ENCODE results near the gene PITPNC1.

Gene PITPNC1

GRCh38 chr17:67548693-67549092 is 171.6 kb downstream of the PITPNC1 start:
- DNase-seq (ENCODE audit: low read depth) = no peak

DNA sequence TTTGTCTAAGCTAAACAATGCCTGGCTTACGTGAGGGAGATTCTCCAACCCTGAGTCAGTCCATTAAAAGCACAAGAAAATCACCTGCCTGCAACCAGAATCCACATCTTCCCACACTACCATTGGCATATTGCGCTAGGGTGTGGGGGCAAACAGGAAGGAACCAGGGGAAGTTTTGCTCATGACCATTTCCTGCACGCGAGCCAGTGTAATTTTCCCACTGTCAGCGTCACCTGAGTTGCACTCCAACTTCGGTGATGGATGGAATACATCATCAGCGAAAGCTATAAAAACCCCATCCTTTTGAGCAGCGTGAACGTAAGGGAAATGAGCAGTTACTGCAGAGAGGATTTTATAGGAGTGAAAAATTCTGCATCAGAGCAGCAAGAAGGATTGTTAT is 172.7 kb downstream of the PITPNC1 start:
- no peak for DNase-seq (ENCODE audit: low read depth)

DNA sequence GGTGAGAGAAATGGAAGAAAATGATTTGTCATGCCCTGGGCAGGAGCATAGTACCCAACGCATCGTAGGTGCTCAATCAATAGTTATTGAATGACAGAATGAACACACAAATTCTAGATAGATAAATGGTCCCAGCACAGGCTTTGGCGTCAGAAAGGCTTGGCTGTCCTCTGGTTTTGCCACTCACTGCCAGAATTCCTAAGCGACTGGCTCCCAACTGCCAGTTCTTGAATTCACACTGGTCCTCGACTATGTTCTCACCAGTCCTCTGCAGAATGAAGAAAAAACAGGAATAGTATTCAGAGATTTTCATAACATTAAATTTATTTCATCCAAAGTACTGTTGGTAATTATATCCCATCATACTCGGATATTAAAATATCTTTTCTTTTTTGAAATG is 177.6 kb downstream of the PITPNC1 start:
- DNase-seq (ENCODE audit: low read depth) = no peak

DNA sequence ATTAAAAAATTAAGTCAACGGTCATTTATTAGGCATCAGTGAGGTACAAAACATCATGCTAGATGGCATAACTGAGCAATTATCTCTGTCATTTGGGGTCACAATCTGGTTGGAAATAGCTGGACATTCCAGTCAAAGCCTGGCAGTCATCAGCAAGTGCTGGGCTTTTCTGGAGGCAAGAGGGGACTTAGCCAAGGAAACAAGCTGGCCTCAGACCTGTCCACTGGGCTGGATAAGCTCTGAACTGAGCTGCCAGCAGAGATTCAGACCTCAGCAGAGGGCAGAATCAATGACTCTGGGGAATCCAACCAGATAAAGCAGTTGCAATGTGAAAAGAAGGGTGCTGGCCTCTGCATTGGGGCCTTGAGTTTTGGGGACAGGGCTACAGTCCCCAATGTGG is 178.8 kb downstream of the PITPNC1 start:
- DNase-seq (ENCODE audit: low read depth) = no peak

GRCh38 chr17:67557052-67557845 is 180.2 kb downstream of the PITPNC1 start:
- no peak for DNase-seq (ENCODE audit: low read depth)

DNA sequence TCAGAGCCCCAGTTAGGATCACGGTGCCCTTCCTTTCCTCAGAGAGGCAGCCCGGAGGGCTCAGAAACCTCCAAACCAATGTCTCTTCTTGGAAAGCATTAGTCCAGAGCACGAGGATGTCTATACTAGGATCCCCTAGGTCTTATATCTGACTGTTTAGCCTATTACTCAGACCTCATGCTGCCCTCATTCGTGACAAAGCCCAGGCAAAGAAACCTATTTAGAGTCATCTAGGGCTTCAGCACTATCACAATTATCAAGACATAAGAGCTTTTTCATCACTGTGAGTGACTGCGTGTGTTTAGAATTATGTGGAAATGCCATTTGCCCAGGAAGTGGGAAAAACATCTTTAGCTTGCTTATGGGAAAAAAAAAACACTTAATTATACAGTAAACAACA is 180.8 kb downstream of the PITPNC1 start:
- no peak for DNase-seq (ENCODE audit: low read depth)

- no peak for DNase-seq (ENCODE audit: low read depth)
These were observed 181.8 kb downstream of the PITPNC1 start for GRCh38 chr17:67558740-67559380.

GRCh38 chr17:67559381-67559966 is 182.4 kb downstream of the PITPNC1 start:
- no peak for DNase-seq (ENCODE audit: low read depth)

GRCh38 chr17:67562005-67562404 is 184.9 kb downstream of the PITPNC1 start:
- no peak for DNase-seq (ENCODE audit: low read depth)

- no peak for DNase-seq (ENCODE audit: low read depth)
These were observed 186.7 kb downstream of the PITPNC1 start for GRCh38 chr17:67563692-67564228.

- DNase-seq (ENCODE audit: low read depth) = no peak
These were observed 188.0 kb downstream of the PITPNC1 start for GRCh38 chr17:67565068-67565467.

DNA sequence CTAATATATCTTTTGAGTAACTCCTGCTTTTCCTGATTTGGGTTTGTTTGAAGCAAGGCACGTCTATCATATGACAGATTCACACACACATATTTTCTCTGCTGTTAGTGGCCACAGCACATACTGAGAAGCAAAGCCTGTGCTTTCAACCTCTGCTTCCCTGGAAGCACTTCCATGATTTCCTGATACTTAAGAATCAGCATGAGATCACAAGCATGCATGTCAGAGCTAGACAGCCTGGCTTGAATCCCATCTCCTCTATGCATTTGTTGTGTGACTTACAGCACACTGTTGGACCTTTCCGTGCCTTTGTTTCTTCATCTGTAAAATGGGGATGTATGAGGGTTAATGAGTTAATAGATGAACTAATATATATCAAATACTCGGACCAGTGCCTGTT is 189.6 kb downstream of the PITPNC1 start:
- DNase-seq (ENCODE audit: low read depth) = no peak

DNA sequence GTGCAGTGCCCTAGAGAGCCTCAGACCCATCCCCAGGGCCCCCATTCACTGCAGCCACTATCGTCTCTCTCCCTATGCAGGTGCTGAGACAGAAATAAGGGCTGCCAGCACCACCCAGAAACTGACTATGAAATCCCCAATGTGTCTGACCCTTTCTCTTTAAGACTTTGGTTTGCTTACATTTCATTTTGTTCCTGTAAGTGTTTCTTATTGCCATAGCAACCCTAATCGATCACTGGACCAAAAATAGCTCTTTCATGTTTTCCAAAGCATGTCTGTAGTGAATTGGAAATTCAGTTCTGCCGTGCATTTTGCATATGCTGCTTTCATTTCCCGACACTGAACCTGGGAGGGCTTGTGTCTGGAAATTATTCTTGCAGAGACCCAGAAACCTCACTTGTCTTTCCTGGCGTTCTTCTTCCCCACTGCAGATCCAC is 192.0 kb downstream of the PITPNC1 start:
- no peak for DNase-seq (ENCODE audit: low read depth)

GRCh38 chr17:67569873-67570272 is 192.8 kb downstream of the PITPNC1 start:
- no peak for DNase-seq (ENCODE audit: low read depth)

GRCh38 chr17:67570797-67571196 is 193.7 kb downstream of the PITPNC1 start:
- no peak for DNase-seq (ENCODE audit: low read depth)

DNA sequence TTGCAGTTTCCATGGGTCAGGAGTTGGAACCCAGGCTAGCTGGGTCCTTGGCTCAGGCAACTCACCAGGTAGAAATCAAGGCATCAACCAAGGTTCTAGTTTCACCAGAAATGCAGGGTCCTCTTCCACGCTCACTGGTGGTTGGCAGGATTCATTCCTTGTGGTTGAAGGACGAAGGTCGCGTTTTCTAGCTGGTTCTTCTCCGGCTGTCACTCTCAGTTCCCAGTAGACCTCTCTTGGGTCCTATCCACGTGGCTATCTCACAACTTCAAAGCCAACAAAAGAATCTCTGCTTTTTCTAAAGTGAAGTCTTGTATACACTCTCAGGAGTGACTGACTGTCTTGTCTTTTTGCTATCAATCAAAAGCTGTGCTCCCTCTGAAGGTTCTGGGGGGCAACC is 194.4 kb downstream of the PITPNC1 start:
- no peak for DNase-seq (ENCODE audit: low read depth)

DNA sequence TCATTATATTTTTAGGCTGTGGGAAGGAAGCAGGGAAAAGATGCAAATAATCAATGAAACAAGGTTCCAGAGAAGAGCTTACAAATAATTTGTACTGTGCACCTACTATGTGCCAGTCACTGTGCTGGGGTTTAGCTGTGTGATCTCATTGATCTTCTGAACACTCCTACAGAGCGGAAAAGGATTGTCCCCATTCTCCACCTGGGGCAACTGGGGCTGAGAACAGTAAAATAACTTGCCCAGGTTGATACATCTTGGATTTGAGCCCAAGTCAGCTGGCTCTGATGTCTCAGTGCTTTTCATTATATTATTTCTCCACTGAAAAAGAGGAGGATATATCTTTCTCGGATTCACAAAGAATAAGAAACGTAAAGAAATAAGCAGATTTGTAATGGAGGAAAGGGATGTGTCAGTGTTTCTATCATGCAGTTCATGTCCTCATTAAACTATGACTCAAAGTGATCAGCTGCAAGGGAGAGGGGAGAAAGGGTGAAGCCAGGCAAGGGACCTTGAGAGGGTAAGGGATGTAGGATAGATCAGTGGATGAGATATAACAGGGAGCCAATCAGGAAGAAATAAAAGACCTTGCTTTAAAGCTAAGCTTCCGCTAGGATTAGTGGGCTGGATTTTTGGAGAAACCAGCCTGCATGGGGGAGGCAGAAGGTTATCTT is 197.0 kb downstream of the PITPNC1 start:
- no peak for DNase-seq (ENCODE audit: low read depth)

GRCh38 chr17:67574658-67575293 is 197.7 kb downstream of the PITPNC1 start:
- no peak for DNase-seq (ENCODE audit: low read depth)

GRCh38 chr17:67575325-67575724 is 198.2 kb downstream of the PITPNC1 start:
- DNase-seq (ENCODE audit: low read depth) = no peak

- no peak for DNase-seq (ENCODE audit: low read depth)
These were observed 199.5 kb downstream of the PITPNC1 start for GRCh38 chr17:67576471-67577115.

DNA sequence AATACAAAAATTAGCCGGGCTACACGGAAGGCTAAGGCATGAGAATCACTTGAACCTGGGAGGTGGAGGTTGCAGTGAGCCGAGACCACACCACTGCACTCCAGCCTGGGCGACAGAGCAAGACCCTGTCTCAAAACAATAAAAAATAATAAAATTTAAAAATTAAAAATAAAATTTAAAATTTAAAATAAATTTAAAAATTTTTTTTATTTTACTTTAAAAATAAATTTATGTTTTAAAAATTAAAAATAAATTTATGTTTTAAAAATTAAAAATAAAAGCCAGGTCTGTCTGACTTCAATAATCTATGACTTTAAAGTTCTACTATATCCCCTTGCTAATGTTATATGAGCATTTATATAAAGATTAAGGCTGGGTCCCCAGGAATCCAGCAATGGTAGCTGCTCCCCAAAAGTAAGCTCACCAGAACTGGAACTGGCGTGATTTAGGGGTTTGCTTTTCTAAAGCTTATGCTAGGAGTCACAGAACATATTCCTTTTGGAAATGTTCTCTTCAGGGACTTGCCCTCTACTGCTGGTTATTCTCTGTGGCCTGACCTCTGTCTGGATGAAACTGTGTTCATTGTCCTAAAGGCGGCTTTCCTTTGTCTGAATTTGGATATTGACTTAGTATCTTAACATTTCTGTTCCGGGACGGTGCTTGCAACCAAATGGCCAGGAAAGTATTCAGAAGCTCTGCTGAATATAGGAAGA is 200.5 kb downstream of the PITPNC1 start:
- no peak for DNase-seq (ENCODE audit: low read depth)
